K562 (cell line): Measurements from ENCODE around the gene NPAS3.

Experiments used
- CREM ChIP-seq: IDR thresholded peaks from 2 replicates; pipeline ENCODE4 v1.6.1; 2014; ENCODE audit warnings: antibody characterized with exemption, low read depth
- CTCF ChIP-seq, 3 experiments: IDR thresholded peaks in 2 of 3; conservative IDR thresholded peaks in 1 of 3; 2 replicates each; pipeline ENCODE4 v1.5.1; 2011 to 2012; ENCODE audit warnings: low read length in 3 of 3, mild to moderate bottlenecking in 3 of 3, control low read depth in 2 of 3, improper control_type of control experiment in 1 of 3, inconsistent platforms in 1 of 3, low read depth in 1 of 3, mixed read lengths in 1 of 3, moderate library complexity in 1 of 3; ENCODE audit not compliant: insufficient read depth in 2 of 3
- EP300 ChIP-seq: IDR thresholded peaks from 2 replicates; pipeline ENCODE4 v1.6.1; 2012; ENCODE audit warnings: low read length, improper control_type of control experiment
- ETS2 ChIP-seq: IDR thresholded peaks from 2 replicates; pipeline ENCODE4 v1.6.1; 2016; ENCODE audit warnings: borderline replicate concordance, missing genetic modification characterization, mild to moderate bottlenecking, moderate library complexity, missing compliant biosample characterization; ENCODE audit not compliant: poor library complexity, severe bottlenecking
- EZH2 ChIP-seq: IDR thresholded peaks from 2 replicates; pipeline ENCODE4 v1.6.1; 2012; ENCODE audit warnings: low read depth, mild to moderate bottlenecking, inconsistent platforms, low read length, borderline replicate concordance
- NCOA2 ChIP-seq, 2 experiments: fragments of 450-650 bp; IDR thresholded peaks; 2 replicates each; pipeline ENCODE4 v1.6.1; 2018; ENCODE audit warnings: mild to moderate bottlenecking in 2 of 2, moderate library complexity in 1 of 2; ENCODE audit not compliant: partially characterized antibody in 2 of 2
- POLR2A ChIP-seq: fragments of 450-650 bp; conservative IDR thresholded peaks from 2 replicates; pipeline ENCODE4 v1.6.1; 2016
- POLR2AphosphoS5 ChIP-seq: IDR thresholded peaks from 2 replicates; pipeline ENCODE4 v1.6.1; 2011; ENCODE audit warnings: mild to moderate bottlenecking, low read depth, low read length, moderate library complexity; ENCODE audit not compliant: control insufficient read depth, insufficient read depth
- SMAD3 ChIP-seq: fragments of 450-650 bp; formaldehyde crosslinking; conservative IDR thresholded peaks from 2 replicates; pipeline ENCODE4 v1.4.0; 2020; ENCODE audit warnings: mild to moderate bottlenecking
- SRF ChIP-seq, 2 experiments: fragments of 250-450, 450-650 bp in 1 of 2; sonication (Bioruptor Pico) in 1 of 2; sonication (generic) in 1 of 2; formaldehyde crosslinking; IDR thresholded peaks; 2 replicates each; pipeline versions ENCODE4 v1.5.0 to v1.5.1; 2020 to 2022; ENCODE audit warnings: mild to moderate bottlenecking in 1 of 2, missing genetic modification reagents in 1 of 2
- TBP ChIP-seq: optimal IDR thresholded peaks from 2 replicates; pipeline ENCODE3; 2011; ENCODE audit warnings: low read depth, low read length, improper control_type of control experiment
- ZFX ChIP-seq: sonication (generic); formaldehyde crosslinking; IDR thresholded peaks from 2 replicates; pipeline ENCODE4 v1.8.0; 2022; ENCODE audit warnings: mild to moderate bottlenecking, missing genetic modification reagents, moderate library complexity
- ZNF407 ChIP-seq: fragments of 450-650 bp; IDR thresholded peaks from 2 replicates; pipeline ENCODE4 v1.6.1; 2016; ENCODE audit warnings: low read depth

- no peak for TF ChIP-seq ZFX (CRISPR knock-in tag)
- TF ChIP-seq EP300, result no peak
- no peak for TF ChIP-seq ZNF407
- TF ChIP-seq TBP, result no peak
- no peak for TF ChIP-seq CTCF (IDR thresholded peaks at IDR 0.05 in 2 of 3, conservative IDR thresholded peaks at IDR 0.05 in 1 of 3; ENCODE audit: insufficient read depth in 2 of 3, low read depth in 1 of 3, low read length in 3 of 3)
- no peak for TF ChIP-seq NCOA2 (IDR thresholded peaks at IDR 0.05; ENCODE audit: partially characterized antibody in 2 of 2)
- no peak for TF ChIP-seq POLR2A
- no peak for TF ChIP-seq SRF (CRISPR knock-in tag; IDR thresholded peaks at IDR 0.05)
- TF ChIP-seq CREM, result no peak
- no peak for TF ChIP-seq POLR2AphosphoS5
- no peak for TF ChIP-seq SMAD3 (CRISPR knock-in tag)
- TF ChIP-seq EZH2, result no peak
- no peak for TF ChIP-seq ETS2 (tag)
Observed at GRCh38 chr14:33229269-33229929, 290.7 kb downstream of the NPAS3 start.
